Mammary epithelial cell (primary cell): Measurements from ENCODE around the gene LGALS9.

Source experiments
- CTCF ChIP-seq, 2 donors: IDR thresholded peaks in 1 of 2; conservative IDR thresholded peaks in 1 of 2; 2 replicates each; pipeline ENCODE4 v1.5.1; 2011 to 2012; ENCODE audit warnings: inconsistent platforms in 2 of 2, low read length in 2 of 2, mild to moderate bottlenecking in 2 of 2, control low read depth in 1 of 2, low read depth in 1 of 2; ENCODE audit not compliant: insufficient read depth in 1 of 2; ENCODE audit errors: extremely low read depth in 1 of 2
- EZH2 ChIP-seq: IDR thresholded peaks from 2 replicates; pipeline ENCODE4 v1.6.1; 2012; ENCODE audit warnings: low read length, inconsistent platforms, borderline replicate concordance

- TF ChIP-seq CTCF (conservative IDR thresholded peaks at IDR 0.05 in 1 of 2, IDR thresholded peaks at IDR 0.05 in 1 of 2; ENCODE audit: extremely low read depth in 1 of 2, insufficient read depth in 1 of 2, low read depth in 1 of 2, low read length in 2 of 2), result no peak
- TF ChIP-seq EZH2, result no peak
Observed at GRCh38 chr17:27620721-27621120, 10.3 kb upstream of the LGALS9 start.
